ENCODE measurements around the gene NCKAP5.

Gene NCKAP5

DNA sequence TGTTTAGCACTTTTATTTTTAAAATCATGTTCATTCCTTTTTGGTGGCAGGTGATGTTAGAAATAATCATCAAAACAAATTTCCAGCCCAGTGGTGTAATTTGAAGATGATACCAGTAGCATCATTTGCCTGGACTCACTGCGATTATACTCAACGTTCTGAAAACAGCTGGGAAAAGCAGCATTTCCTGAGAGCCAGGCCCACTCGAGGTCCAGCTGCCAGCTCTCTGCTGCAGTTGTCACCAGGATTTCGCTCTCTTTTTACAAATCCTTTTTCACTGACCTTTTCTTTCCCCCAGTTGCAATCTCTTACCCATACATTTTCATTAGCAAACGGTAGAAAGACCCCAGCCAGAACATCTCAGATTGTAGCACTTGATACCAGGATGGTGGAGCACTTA is 787.6 kb downstream of the NCKAP5 start:
- H3K27me3 Mint-ChIP-seq: no peaks in the 10 kb centered on the region
- H3K9me3 Mint-ChIP-seq: no peaks in the 10 kb centered on the region
- intact Hi-C loops (cut with micrococcal nuclease): no loop called here
- no peak overlapping the region for H3K27ac Mint-ChIP-seq
- no peaks in the 10 kb centered on the region for H3K36me3 Mint-ChIP-seq (ENCODE audit: low read depth)
- H3K4me1 Mint-ChIP-seq (ENCODE audit: low read depth): no peaks in the 10 kb centered on the region
- no peak overlapping the region for H3K4me3 Mint-ChIP-seq

DNA sequence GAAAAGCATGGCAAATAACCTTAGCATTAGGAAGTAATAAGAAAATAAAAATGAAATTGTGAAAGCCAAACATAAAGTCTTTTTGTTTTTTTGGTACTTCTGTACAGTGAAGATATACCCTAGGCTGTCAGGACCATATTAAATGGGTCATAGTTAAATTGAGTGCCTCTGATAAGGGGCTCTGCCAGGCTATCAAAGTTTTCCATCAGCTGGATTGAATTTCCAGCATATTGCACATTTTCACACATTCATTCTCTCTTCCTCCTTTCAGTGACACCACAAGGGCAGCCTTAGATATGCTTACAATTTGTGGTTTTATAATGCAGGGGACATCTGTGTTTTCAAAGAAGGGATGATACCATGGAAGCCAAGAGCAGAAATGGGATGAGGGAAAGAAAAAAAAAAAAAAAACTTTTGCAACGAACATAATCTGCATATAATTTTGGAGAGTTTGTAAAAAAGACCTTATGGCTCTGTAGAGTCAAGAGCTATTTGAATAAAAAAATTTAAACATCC is 789.0 kb downstream of the NCKAP5 start:
- Mint-ChIP-seq H3K9me3 (no peaks in the 10 kb centered on the region), H3K4me1 (ENCODE audit: low read depth) (no peaks in the 10 kb centered on the region), H3K27me3 (no peaks in the 10 kb centered on the region), H3K27ac (no peak overlapping the region), H3K36me3 (ENCODE audit: low read depth) (no peaks in the 10 kb centered on the region), H3K4me3 (no peak overlapping the region)
- intact Hi-C loops (cut with micrococcal nuclease): no loop called here

- intact Hi-C loops (cut with micrococcal nuclease): no loop called here
- no peak overlapping the region for H3K27ac Mint-ChIP-seq
- H3K27me3 Mint-ChIP-seq: no peaks in the 10 kb centered on the region
- H3K9me3 Mint-ChIP-seq: no peaks in the 10 kb centered on the region
- no peaks in the 10 kb centered on the region for H3K36me3 Mint-ChIP-seq (ENCODE audit: low read depth)
- no peaks in the 10 kb centered on the region for H3K4me1 Mint-ChIP-seq (ENCODE audit: low read depth)
- no peak overlapping the region for H3K4me3 Mint-ChIP-seq
Observed at GRCh38 chr2:132776287-132776686, 792.0 kb downstream of the NCKAP5 start.

DNA sequence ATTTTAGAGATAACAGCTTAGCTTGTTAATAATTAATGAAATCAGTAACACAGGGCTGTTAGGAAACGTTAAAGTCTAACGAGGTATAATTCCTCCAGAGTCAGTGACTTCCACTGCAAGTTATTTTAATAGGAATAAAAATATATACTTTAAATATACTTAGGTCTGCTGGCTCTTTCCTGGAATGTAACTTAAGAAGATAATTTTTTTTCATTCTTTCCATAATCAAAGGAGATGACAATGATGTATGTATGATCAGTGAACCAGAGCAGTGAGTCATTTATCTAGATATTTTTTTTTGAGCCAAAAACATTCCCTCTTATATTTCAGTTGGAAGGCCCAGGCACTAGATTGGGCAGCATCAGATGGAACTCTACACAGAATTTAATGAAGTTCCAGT is 794.1 kb downstream of the NCKAP5 start:
- Mint-ChIP-seq H3K27ac (no peak overlapping the region), H3K27me3 (no peaks in the 10 kb centered on the region), H3K36me3 (ENCODE audit: low read depth) (no peaks in the 10 kb centered on the region), H3K4me1 (ENCODE audit: low read depth) (no peaks in the 10 kb centered on the region), H3K4me3 (no peak overlapping the region), H3K9me3 (no peaks in the 10 kb centered on the region)
- intact Hi-C loops (cut with micrococcal nuclease): no loop called here

- intact Hi-C loops (cut with micrococcal nuclease): no loop called here
- H3K27ac Mint-ChIP-seq: no peak overlapping the region
- H3K27me3 Mint-ChIP-seq: no peaks in the 10 kb centered on the region
- H3K9me3 Mint-ChIP-seq: no peaks in the 10 kb centered on the region
- no peak overlapping the region for H3K4me3 Mint-ChIP-seq
- no peaks in the 10 kb centered on the region for H3K4me1 Mint-ChIP-seq (ENCODE audit: low read depth)
- H3K36me3 Mint-ChIP-seq (ENCODE audit: low read depth): no peaks in the 10 kb centered on the region
Observed at GRCh38 chr2:132773331-132773730, 794.9 kb downstream of the NCKAP5 start.

GRCh38 chr2:132772340-132772739 is 795.9 kb downstream of the NCKAP5 start:
- H3K27me3 Mint-ChIP-seq: no peaks in the 10 kb centered on the region
- intact Hi-C loops (cut with micrococcal nuclease): no loop called here
- H3K36me3 Mint-ChIP-seq (ENCODE audit: low read depth): no peaks in the 10 kb centered on the region
- no peak overlapping the region for H3K4me3 Mint-ChIP-seq
- H3K27ac Mint-ChIP-seq: no peak overlapping the region
- no peaks in the 10 kb centered on the region for H3K4me1 Mint-ChIP-seq (ENCODE audit: low read depth)
- no peaks in the 10 kb centered on the region for H3K9me3 Mint-ChIP-seq

GRCh38 chr2:132766573-132766972 is 801.7 kb downstream of the NCKAP5 start:
- Mint-ChIP-seq H3K36me3 (ENCODE audit: low read depth) (no peaks in the 10 kb centered on the region), H3K4me1 (ENCODE audit: low read depth) (no peaks in the 10 kb centered on the region), H3K27ac (no peak overlapping the region), H3K27me3 (no peaks in the 10 kb centered on the region), H3K4me3 (no peak overlapping the region), H3K9me3 (peaks cover 7% of the 10 kb centered on the region)
- intact Hi-C loops (cut with micrococcal nuclease): no loop called here

- Mint-ChIP-seq H3K27me3 (no peaks in the 10 kb centered on the region), H3K36me3 (ENCODE audit: low read depth) (no peaks in the 10 kb centered on the region), H3K27ac (no peak overlapping the region), H3K4me1 (ENCODE audit: low read depth) (no peaks in the 10 kb centered on the region), H3K9me3 (peaks cover 7% of the 10 kb centered on the region), H3K4me3 (no peak overlapping the region)
- intact Hi-C loops (cut with micrococcal nuclease): no loop called here
Observed at GRCh38 chr2:132761437-132761836, 806.8 kb downstream of the NCKAP5 start.

DNA sequence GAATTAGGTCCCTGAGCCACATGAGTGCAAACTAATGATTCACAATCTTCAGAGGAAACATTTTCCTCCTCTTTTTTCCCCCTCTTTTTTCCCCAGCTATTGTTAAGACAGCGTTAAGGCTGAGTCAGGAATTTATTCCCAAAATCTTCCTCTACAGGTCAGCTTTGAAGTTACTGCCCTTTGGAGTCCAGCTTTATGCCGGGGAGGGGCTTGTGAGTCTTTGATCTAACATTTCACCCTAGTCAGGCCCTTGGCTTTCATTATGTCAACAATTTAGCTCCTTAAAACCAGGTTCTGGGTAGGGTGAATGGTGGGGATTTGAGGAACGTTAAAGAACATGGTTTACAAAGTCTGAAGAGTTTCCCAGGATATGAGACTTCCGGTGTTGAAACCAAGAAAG is 807.3 kb downstream of the NCKAP5 start:
- no peaks in the 10 kb centered on the region for H3K27me3 Mint-ChIP-seq
- H3K9me3 Mint-ChIP-seq: peaks cover 7% of the 10 kb centered on the region
- H3K4me3 Mint-ChIP-seq: no peak overlapping the region
- intact Hi-C loops (cut with micrococcal nuclease): no loop called here
- H3K4me1 Mint-ChIP-seq (ENCODE audit: low read depth): no peaks in the 10 kb centered on the region
- H3K36me3 Mint-ChIP-seq (ENCODE audit: low read depth): no peaks in the 10 kb centered on the region
- no peak overlapping the region for H3K27ac Mint-ChIP-seq

GRCh38 chr2:132760405-132760804 is 807.9 kb downstream of the NCKAP5 start:
- H3K4me1 Mint-ChIP-seq (ENCODE audit: low read depth): no peaks in the 10 kb centered on the region
- no peak overlapping the region for H3K27ac Mint-ChIP-seq
- intact Hi-C loops (cut with micrococcal nuclease): no loop called here
- H3K36me3 Mint-ChIP-seq (ENCODE audit: low read depth): no peaks in the 10 kb centered on the region
- H3K9me3 Mint-ChIP-seq: peaks cover 7% of the 10 kb centered on the region
- H3K4me3 Mint-ChIP-seq: no peak overlapping the region
- H3K27me3 Mint-ChIP-seq: no peaks in the 10 kb centered on the region

DNA sequence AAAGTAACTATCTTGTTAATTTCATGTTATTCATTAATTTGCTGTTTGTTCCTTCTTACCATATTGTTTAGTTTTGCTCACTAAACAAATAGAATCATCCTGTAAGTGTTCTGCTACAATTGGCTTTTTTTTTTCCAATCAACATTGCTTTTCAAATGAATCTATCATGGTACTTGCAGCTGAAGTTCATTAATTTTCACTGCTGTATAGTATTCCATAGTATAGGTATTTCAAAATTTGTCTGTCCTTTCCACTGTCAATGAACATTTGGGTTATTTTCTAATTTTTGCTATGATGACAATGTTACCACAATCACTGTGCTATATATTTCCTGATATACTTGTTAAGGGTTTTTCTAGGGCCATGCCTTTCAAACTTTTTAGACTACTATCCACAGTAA is 809.3 kb downstream of the NCKAP5 start:
- no peak overlapping the region for H3K27ac Mint-ChIP-seq
- no peaks in the 10 kb centered on the region for H3K36me3 Mint-ChIP-seq (ENCODE audit: low read depth)
- no peaks in the 10 kb centered on the region for H3K27me3 Mint-ChIP-seq
- no peak overlapping the region for H3K4me3 Mint-ChIP-seq
- H3K9me3 Mint-ChIP-seq: peaks cover 7% of the 10 kb centered on the region
- intact Hi-C loops (cut with micrococcal nuclease): no loop called here
- no peaks in the 10 kb centered on the region for H3K4me1 Mint-ChIP-seq (ENCODE audit: low read depth)

DNA sequence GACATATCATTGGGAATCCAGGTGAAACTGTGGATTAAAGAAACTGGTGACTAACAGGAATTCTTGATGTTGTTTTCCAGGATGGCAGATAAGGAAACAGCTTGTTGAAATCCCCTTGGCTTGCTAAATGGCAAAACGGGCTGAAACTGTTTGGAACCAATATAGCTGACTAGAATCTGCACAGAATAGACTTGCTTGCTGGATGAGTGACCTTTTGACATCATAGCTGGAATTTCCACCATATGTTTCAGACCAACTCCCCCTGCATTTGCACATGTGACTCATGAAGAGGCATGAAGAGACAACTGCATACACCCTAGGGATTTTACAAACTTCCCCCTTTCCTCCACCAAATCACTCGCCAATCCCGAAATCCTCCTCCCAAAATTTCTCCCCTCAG is 810.6 kb downstream of the NCKAP5 start:
- no peaks in the 10 kb centered on the region for H3K4me1 Mint-ChIP-seq (ENCODE audit: low read depth)
- intact Hi-C loops (cut with micrococcal nuclease): no loop called here
- no peaks in the 10 kb centered on the region for H3K36me3 Mint-ChIP-seq (ENCODE audit: low read depth)
- peaks cover 5% of the 10 kb centered on the region for H3K9me3 Mint-ChIP-seq
- H3K27ac Mint-ChIP-seq: no peak overlapping the region
- no peak overlapping the region for H3K4me3 Mint-ChIP-seq
- H3K27me3 Mint-ChIP-seq: no peaks in the 10 kb centered on the region

DNA sequence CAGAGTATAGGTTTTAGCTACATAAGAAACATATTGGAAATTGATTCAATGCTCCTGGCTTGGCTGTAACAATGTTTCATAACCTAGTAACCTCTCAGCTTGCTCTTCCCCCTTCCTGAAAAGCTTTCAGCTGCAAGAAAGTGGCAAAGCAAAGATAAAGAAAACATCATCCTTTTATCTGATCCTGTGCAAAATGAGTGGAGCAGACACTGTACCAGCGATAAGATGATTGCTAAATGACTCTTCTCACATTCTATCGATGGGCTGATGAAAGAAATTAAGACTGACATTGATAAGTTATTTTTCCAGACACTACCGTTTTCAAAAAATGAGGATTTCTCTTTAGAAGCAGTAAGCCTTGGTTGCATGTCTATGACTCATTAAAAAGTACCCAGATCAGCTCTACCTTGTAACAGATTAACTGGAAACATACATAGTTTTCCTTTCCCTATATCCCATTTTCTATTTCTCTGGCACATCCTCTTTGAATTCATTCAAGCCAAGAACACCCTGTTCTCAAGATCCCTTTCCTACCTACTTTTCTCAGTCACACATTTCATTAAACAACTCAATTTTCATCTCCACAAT is 811.2 kb downstream of the NCKAP5 start:
- Mint-ChIP-seq H3K27ac (no peak overlapping the region), H3K4me3 (no peak overlapping the region), H3K27me3 (no peaks in the 10 kb centered on the region), H3K9me3 (no peaks in the 10 kb centered on the region), H3K36me3 (ENCODE audit: low read depth) (no peaks in the 10 kb centered on the region), H3K4me1 (ENCODE audit: low read depth) (no peaks in the 10 kb centered on the region)
- intact Hi-C loops (cut with micrococcal nuclease): no loop called here

DNA sequence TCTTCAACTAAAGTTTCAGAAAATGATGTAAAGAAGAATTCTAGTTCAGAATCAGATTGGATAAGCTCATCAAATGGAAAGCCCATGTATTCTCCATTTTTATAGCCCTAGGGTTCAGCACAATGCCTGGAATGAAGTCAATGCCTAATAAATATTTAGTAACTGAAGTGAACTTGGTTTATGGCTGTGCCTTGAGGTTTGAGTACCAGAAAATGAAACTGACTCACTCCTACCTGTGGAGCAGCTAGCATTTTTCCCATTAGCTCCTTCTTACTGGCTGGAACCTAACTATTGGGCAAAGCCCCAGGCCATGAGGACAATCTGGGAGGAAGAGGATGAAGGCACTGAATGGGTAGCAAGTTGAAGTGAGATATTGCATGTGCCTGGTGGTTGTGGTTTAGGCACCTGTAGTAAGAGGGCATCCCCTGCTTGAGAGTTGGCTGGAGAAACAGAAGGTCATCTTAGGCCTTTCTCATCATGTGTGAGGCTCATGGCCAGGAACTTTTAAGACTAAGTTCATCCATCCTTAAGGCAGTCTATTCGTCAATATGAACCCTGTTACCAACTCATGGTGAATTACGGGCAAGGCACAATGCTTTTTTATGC is 813.3 kb downstream of the NCKAP5 start:
- Mint-ChIP-seq H3K27ac (no peak overlapping the region), H3K4me1 (ENCODE audit: low read depth) (no peaks in the 10 kb centered on the region), H3K36me3 (ENCODE audit: low read depth) (no peaks in the 10 kb centered on the region), H3K27me3 (no peaks in the 10 kb centered on the region), H3K9me3 (no peaks in the 10 kb centered on the region), H3K4me3 (no peak overlapping the region)
- intact Hi-C loops (cut with micrococcal nuclease): no loop called here

DNA sequence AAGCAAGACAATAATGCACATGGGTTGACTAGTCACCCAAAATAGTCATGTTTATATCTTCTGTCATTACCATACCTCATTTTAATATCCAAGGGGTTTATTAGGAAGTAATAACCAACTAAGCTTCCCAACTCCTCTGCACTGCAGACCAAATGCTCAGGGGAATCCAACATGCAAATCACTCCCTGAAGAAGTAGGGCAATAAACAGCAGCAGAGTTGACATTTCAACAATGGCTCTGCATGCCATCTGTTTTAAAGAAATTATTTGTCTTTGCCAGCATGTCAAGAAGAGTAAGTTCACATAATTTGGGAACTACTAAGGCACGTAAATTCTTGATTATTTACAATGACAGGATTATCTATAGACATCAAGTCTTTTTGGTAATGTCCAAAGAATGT is 813.9 kb downstream of the NCKAP5 start:
- H3K9me3 Mint-ChIP-seq: no peaks in the 10 kb centered on the region
- no peak overlapping the region for H3K4me3 Mint-ChIP-seq
- H3K4me1 Mint-ChIP-seq (ENCODE audit: low read depth): no peaks in the 10 kb centered on the region
- intact Hi-C loops (cut with micrococcal nuclease): no loop called here
- no peaks in the 10 kb centered on the region for H3K27me3 Mint-ChIP-seq
- H3K27ac Mint-ChIP-seq: no peak overlapping the region
- H3K36me3 Mint-ChIP-seq (ENCODE audit: low read depth): no peaks in the 10 kb centered on the region

Data from dendritic cell treated with granulocyte-macrophage colony-stimulating factor and Interleukin-4, amounts not matched to agents 40 ng/mL and 50 ng/mL, for 4 days (primary cell).